K562 (cell line): ENCODE results near the gene HSP90AA1. TPM values are rescaled to one million over a fixed set of nuclear protein-coding genes. Genes with fewer than 3 reads are reported as not detected.
A peak's percentile ranks its signal among the peaks of the same experiment; 100 is the strongest.

Source experiments
- CCNT2 ChIP-seq: IDR thresholded peaks from 2 replicates; pipeline ENCODE4 v1.6.1; 2011; ENCODE audit warnings: borderline replicate concordance, low read depth, mild to moderate bottlenecking, moderate library complexity, mixed read lengths, low read length; ENCODE audit not compliant: insufficient read length; ENCODE audit errors: extremely low read depth
- CHD2 ChIP-seq: IDR thresholded peaks from 2 replicates; pipeline ENCODE4 v1.6.1; 2011; ENCODE audit warnings: low read depth, low read length
- FOSL1 ChIP-seq: fragments of 200-800 bp; sonication (Bioruptor generic); conservative IDR thresholded peaks from 2 replicates; pipeline ENCODE4 v1.6.1; 2016; ENCODE audit warnings: missing genetic modification characterization, missing compliant biosample characterization
- HEY1 ChIP-seq: fragments of 250-450 bp; sonication (Bioruptor Pico); IDR thresholded peaks from 2 replicates; pipeline ENCODE4 v1.5.0; 2020; ENCODE audit warnings: mild to moderate bottlenecking, moderate library complexity, borderline replicate concordance
- HNRNPK ChIP-seq: fragments of 200-400 bp; formaldehyde crosslinking; IDR thresholded peaks from one replicate; pipeline ENCODE4 v1.6.1; 2018; ENCODE audit warnings: mild to moderate bottlenecking, low read depth, low read length; ENCODE audit not compliant: poor library complexity, severe bottlenecking
- PCBP2 ChIP-seq: fragments of 200-400 bp; formaldehyde crosslinking; IDR thresholded peaks from 2 replicates; pipeline ENCODE4 v1.6.1; 2018; ENCODE audit warnings: low read length, low read depth, mild to moderate bottlenecking, moderate library complexity; ENCODE audit not compliant: poor library complexity, severe bottlenecking
- PRMT5 ChIP-seq: sonication (generic); formaldehyde crosslinking; IDR thresholded peaks from 2 replicates; pipeline ENCODE4 v1.5.0; 2020; ENCODE audit warnings: missing genetic modification reagents
- SMC3 ChIP-seq: conservative IDR thresholded peaks from 2 replicates; pipeline ENCODE4 v1.6.1; 2011; ENCODE audit warnings: low read depth, low read length, improper control_type of control experiment; ENCODE audit not compliant: insufficient read depth
- SRSF9 ChIP-seq: fragments of 200-400 bp; formaldehyde crosslinking; IDR thresholded peaks from 2 replicates; pipeline ENCODE4 v1.6.1; 2017; ENCODE audit warnings: low read depth, low read length, borderline replicate concordance
- TAF15 ChIP-seq: fragments of 200-400 bp; formaldehyde crosslinking; IDR thresholded peaks from 2 replicates; pipeline ENCODE4 v1.6.1; 2017; ENCODE audit warnings: mild to moderate bottlenecking, low read depth, low read length, moderate library complexity
- TBL1XR1 ChIP-seq, 2 experiments: IDR thresholded peaks; 2 replicates each; pipeline ENCODE4 v1.6.1; 2012; ENCODE audit warnings: improper control_type of control experiment in 2 of 2, low read length in 2 of 2, mild to moderate bottlenecking in 1 of 2
- ZBTB7A ChIP-seq: IDR thresholded peaks from 2 replicates; pipeline ENCODE4 v1.6.1; 2011; ENCODE audit warnings: low read depth, mild to moderate bottlenecking, low read length, moderate library complexity, borderline replicate concordance; ENCODE audit not compliant: control insufficient read depth
- ZFP1 ChIP-seq: fragments of 450-650 bp; formaldehyde crosslinking; IDR thresholded peaks from 2 replicates; pipeline ENCODE4 v1.4.0; 2020; ENCODE audit warnings: mild to moderate bottlenecking, mixed read lengths
- polyA plus RNA-seq, 8 experiments: library from polyadenylated mRNA; depleted of rRNA in 4 of 8; stranded (reverse) in 5 of 8; unstranded in 3 of 8; fragments of >200 nt; fragmentation: Nextera tagmentation in 2 of 8; fragmentation: Illumina TruSeq in 1 of 8; extraction: Ambion mirVana in 2 of 8; extraction: Trizol in 1 of 8; gene quantifications; 2 replicates each; pipeline versions ENCODE4 v1.2.1 to v1.2.3, GENCODE V29; 2011 to 2014; ENCODE audit warnings: inconsistent platforms in 1 of 8, missing spikeins in 1 of 8
- total RNA-seq, 7 experiments: library from RNA; depleted of rRNA in 6 of 7; stranded (reverse); fragments of >200 nt in 6 of 7; fragmentation: Illumina TruSeq in 2 of 7; extraction: Trizol in 2 of 7; gene quantifications; 2 replicates each; pipeline versions ENCODE4 v1.2.1 to v1.2.3, GENCODE V29; 2011 to 2021; ENCODE audit warnings: low replicate concordance in 1 of 7
- TF ChIP-seq, protein P1 (sequence below), 2 experiments: fragments of 450-650 bp in 1 of 2; IDR thresholded peaks; 2 replicates each; pipeline ENCODE4 v1.6.1; 2011 to 2017; ENCODE audit warnings: low read depth in 2 of 2, antibody characterized with exemption in 1 of 2, borderline replicate concordance in 1 of 2, low read length in 1 of 2, mild to moderate bottlenecking in 1 of 2, mixed read lengths in 1 of 2; ENCODE audit not compliant: control insufficient read depth in 1 of 2
- TF ChIP-seq, protein P2 (sequence below): fragments of 450-650 bp; IDR thresholded peaks from 2 replicates; pipeline ENCODE4 v1.6.1; 2018; ENCODE audit not compliant: partially characterized antibody
- TF ChIP-seq, protein P3 (sequence below), 2 experiments: IDR thresholded peaks; 2 replicates each; pipeline ENCODE4 v1.6.1; 2011; ENCODE audit warnings: borderline replicate concordance in 1 of 2, control low read depth in 1 of 2, low read depth in 1 of 2, low read length in 1 of 2, mild to moderate bottlenecking in 1 of 2, mixed read lengths in 1 of 2, moderate library complexity in 1 of 2; ENCODE audit not compliant: insufficient read depth in 1 of 2, insufficient read length in 1 of 2, poor library complexity in 1 of 2, severe bottlenecking in 1 of 2; ENCODE audit errors: extremely low read depth in 1 of 2
- TF ChIP-seq, protein P4 (sequence below): fragments of 450-650 bp; IDR thresholded peaks from 2 replicates; pipeline ENCODE4 v1.6.1; 2014; ENCODE audit warnings: low read depth, mild to moderate bottlenecking, moderate library complexity, borderline replicate concordance

Gene HSP90AA1
- total and polyA plus RNA-seq, 9 of the 15 experiments (the other 6 are each of a cell fraction or from before 2014, with no cell fraction given), result 377 to 1,731 (median 879) TPM

DNA sequence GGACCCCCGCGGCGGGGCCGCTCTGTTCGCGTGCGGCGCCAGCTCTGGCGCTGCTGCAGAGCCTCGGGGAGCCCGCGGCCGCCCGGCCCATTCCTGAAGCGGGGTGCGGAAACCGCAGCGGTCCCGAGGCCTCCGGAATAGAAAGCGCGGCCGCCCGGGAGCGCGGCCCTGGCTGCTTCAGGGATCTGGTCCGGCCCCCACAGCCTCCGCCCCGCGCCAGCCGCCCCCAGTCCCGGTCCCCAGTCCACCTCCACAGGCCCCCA, 204 bp downstream of the HSP90AA1 start (continued):
- TF ChIP-seq, protein P1, sequence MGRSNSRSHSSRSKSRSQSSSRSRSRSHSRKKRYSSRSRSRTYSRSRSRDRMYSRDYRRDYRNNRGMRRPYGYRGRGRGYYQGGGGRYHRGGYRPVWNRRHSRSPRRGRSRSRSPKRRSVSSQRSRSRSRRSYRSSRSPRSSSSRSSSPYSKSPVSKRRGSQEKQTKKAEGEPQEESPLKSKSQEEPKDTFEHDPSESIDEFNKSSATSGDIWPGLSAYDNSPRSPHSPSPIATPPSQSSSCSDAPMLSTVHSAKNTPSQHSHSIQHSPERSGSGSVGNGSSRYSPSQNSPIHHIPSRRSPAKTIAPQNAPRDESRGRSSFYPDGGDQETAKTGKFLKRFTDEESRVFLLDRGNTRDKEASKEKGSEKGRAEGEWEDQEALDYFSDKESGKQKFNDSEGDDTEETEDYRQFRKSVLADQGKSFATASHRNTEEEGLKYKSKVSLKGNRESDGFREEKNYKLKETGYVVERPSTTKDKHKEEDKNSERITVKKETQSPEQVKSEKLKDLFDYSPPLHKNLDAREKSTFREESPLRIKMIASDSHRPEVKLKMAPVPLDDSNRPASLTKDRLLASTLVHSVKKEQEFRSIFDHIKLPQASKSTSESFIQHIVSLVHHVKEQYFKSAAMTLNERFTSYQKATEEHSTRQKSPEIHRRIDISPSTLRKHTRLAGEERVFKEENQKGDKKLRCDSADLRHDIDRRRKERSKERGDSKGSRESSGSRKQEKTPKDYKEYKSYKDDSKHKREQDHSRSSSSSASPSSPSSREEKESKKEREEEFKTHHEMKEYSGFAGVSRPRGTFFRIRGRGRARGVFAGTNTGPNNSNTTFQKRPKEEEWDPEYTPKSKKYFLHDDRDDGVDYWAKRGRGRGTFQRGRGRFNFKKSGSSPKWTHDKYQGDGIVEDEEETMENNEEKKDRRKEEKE (IDR thresholded peaks at IDR 0.05; ENCODE audit: borderline replicate concordance in 1 of 2, control insufficient read depth in 1 of 2, low read depth in 2 of 2, low read length in 1 of 2), result 0 out of 4 replicates have a peak, but pooled peaks of 1 of the 2 experiments have one; percentile 65
- no peak for TF ChIP-seq PRMT5 (CRISPR knock-in tag)
- TF ChIP-seq FOSL1 (tag), result 0 out of 2 replicates have a peak, but pooled peaks have one; percentile 37
- 0 out of 2 replicates have a peak, but pooled peaks have one; percentile 30 for TF ChIP-seq ZFP1 (CRISPR knock-in tag)
- no peak for TF ChIP-seq SMC3
- TF ChIP-seq CCNT2, result peak; percentile 55
- TF ChIP-seq CHD2, result peak; percentile 21; the same call in 1 of the 2 replicates
- 0 out of 2 replicates have a peak, but pooled peaks have one; percentile 48 for TF ChIP-seq HEY1 (CRISPR knock-in tag)
- no peak for TF ChIP-seq TAF15
- peak; percentile 79 for TF ChIP-seq PCBP2
- peak; percentile 73 for TF ChIP-seq HNRNPK
- TF ChIP-seq, protein P2, sequence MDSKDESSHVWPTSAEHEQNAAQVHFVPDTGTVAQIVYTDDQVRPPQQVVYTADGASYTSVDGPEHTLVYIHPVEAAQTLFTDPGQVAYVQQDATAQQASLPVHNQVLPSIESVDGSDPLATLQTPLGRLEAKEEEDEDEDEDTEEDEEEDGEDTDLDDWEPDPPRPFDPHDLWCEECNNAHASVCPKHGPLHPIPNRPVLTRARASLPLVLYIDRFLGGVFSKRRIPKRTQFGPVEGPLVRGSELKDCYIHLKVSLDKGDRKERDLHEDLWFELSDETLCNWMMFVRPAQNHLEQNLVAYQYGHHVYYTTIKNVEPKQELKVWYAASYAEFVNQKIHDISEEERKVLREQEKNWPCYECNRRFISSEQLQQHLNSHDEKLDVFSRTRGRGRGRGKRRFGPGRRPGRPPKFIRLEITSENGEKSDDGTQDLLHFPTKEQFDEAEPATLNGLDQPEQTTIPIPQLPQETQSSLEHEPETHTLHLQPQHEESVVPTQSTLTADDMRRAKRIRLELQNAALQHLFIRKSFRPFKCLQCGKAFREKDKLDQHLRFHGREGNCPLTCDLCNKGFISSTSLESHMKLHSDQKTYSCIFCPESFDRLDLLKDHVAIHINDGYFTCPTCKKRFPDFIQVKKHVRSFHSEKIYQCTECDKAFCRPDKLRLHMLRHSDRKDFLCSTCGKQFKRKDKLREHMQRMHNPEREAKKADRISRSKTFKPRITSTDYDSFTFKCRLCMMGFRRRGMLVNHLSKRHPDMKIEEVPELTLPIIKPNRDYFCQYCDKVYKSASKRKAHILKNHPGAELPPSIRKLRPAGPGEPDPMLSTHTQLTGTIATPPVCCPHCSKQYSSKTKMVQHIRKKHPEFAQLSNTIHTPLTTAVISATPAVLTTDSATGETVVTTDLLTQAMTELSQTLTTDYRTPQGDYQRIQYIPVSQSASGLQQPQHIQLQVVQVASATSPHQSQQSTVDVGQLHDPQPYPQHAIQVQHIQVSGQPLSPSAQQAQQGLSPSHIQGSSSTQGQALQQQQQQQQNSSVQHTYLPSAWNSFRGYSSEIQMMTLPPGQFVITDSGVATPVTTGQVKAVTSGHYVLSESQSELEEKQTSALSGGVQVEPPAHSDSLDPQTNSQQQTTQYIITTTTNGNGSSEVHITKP, result peak; percentile 27
- TF ChIP-seq, protein P3, sequence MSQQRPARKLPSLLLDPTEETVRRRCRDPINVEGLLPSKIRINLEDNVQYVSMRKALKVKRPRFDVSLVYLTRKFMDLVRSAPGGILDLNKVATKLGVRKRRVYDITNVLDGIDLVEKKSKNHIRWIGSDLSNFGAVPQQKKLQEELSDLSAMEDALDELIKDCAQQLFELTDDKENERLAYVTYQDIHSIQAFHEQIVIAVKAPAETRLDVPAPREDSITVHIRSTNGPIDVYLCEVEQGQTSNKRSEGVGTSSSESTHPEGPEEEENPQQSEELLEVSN (IDR thresholded peaks at IDR 0.05; ENCODE audit: borderline replicate concordance in 1 of 2, extremely low read depth in 1 of 2, insufficient read depth in 1 of 2, insufficient read length in 1 of 2, low read depth in 1 of 2, low read length in 1 of 2, poor library complexity in 1 of 2, severe bottlenecking in 1 of 2), result peak in 1 of 2 experiments; percentile 13
- TF ChIP-seq TBL1XR1 (IDR thresholded peaks at IDR 0.05; ENCODE audit: low read length in 2 of 2), result peak in 1 of 2 experiments; percentile 30; a peak in 1 of 4 replicates
- peak; percentile 71; the same call in 1 of the 2 replicates for TF ChIP-seq ZBTB7A
- TF ChIP-seq, protein P4, sequence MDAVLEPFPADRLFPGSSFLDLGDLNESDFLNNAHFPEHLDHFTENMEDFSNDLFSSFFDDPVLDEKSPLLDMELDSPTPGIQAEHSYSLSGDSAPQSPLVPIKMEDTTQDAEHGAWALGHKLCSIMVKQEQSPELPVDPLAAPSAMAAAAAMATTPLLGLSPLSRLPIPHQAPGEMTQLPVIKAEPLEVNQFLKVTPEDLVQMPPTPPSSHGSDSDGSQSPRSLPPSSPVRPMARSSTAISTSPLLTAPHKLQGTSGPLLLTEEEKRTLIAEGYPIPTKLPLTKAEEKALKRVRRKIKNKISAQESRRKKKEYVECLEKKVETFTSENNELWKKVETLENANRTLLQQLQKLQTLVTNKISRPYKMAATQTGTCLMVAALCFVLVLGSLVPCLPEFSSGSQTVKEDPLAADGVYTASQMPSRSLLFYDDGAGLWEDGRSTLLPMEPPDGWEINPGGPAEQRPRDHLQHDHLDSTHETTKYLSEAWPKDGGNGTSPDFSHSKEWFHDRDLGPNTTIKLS, result no peak
- no peak for TF ChIP-seq SRSF9
